ENCODE data around the gene IKBKE.

GRCh38 chr1:206492589-206492988 is 22.3 kb downstream of the IKBKE start:
- TF ChIP-seq POLR2A (IDR thresholded peaks at IDR 0.05; ENCODE audit: low read length) (no peak), GATA1 (IDR thresholded peaks at IDR 0.05; ENCODE audit: low read depth, low read length) (no peak)
